ENCODE measurements around the gene LMNA. TPM values are rescaled to one million over a fixed set of nuclear protein-coding genes. Genes with fewer than 3 reads are reported as not detected.
A peak's percentile ranks its signal among the peaks of the same experiment; 100 is the strongest.

LMNA gene
- total and polyA plus RNA-seq, 2 donors (not counting 1 experiment from before 2014, with no cell fraction given) = 19.4 to 28.7 TPM

- Histone ChIP-seq H4K20me1 (ENCODE audit: control insufficient read depth, insufficient read depth, low read length, poor library complexity, severe bottlenecking) (no peaks in the 10 kb centered on the region), H3K4me1 (ENCODE audit: control insufficient read depth in 2 of 2, insufficient read depth in 2 of 2, low read length in 2 of 2) (peaks cover 11 to 21% of the 10 kb centered on the region in 2 donors), H3K79me2 (ENCODE audit: control insufficient read depth, insufficient read depth, low read length) (no peaks in the 10 kb centered on the region), H2AFZ (ENCODE audit: insufficient read depth, low read depth, low read length, poor library complexity, severe bottlenecking) (peak overlapping the region; percentile 90), H3K9me3 (ENCODE audit: control extremely low read depth in 1 of 3, control insufficient read depth in 2 of 3, insufficient read depth in 1 of 3, low read length in 2 of 3) (peaks cover 0 to 2% (median 0%) of the 10 kb centered on the region in 3 donors), H3K36me3 (replicated peaks in 1 of 2; ENCODE audit: control extremely low read depth in 1 of 2, control insufficient read depth in 1 of 2, extremely low read depth in 1 of 2, insufficient read depth in 2 of 2, low read length in 1 of 2) (no peaks in the 10 kb centered on the region), H3K4me2 (replicated peaks; ENCODE audit: low read depth, low read length, poor library complexity, severe bottlenecking) (peak overlapping the region; percentile 99), H3K27ac (ENCODE audit: low read length in 2 of 2) (no peak overlapping the region), H3K9ac (ENCODE audit: low read length) (peak overlapping the region; percentile 80), H3K27me3 (replicated peaks in 1 of 4; ENCODE audit: control extremely low read depth in 1 of 4, control insufficient read depth in 3 of 4, insufficient read depth in 4 of 4, low read length in 3 of 4) (peaks cover 0 to 47% (median 21%) of the 10 kb centered on the region in 4 experiments), H3K4me3 (ENCODE audit: control extremely low read depth in 1 of 5, extremely low read depth in 1 of 5, insufficient read depth in 1 of 5, low read depth in 2 of 5, low read length in 4 of 5) (peak overlapping the region in 4 of 5 experiments; percentile 74 to 87 (median 82))
- Mint-ChIP-seq H3K27me3 (peaks cover 12% of the 10 kb centered on the region), H3K4me1 (peaks cover 26% of the 10 kb centered on the region), H3K27ac (no peak overlapping the region), H3K9me3 (ENCODE audit: insufficient read depth) (no peaks in the 10 kb centered on the region), H3K4me3 (peak overlapping the region; percentile 91)
- DNase-seq (no peak), ATAC-seq (ENCODE audit: low read depth) (no peak)
- no CpG with 5 or more reads among the region's 10 CpGs for whole genome bisulfite sequencing (ENCODE audit: insufficient coverage)
- TF ChIP-seq CTCF (IDR thresholded peaks at IDR 0.05) (no peak), EZH2 (IDR thresholded peaks at IDR 0.05; ENCODE audit: borderline replicate concordance, insufficient read depth, low read depth, low read length, poor library complexity, severe bottlenecking) (no peak)
- intact Hi-C loops (cut with micrococcal nuclease) = loop anchor here (1.0 to 2.0 kb wide), 4 partner anchors 28 to 256 kb away; partner anchors contain the start of genes CCT3, LAMTOR2 and TSACC
- ChIA-PET POLR2A (interaction anchor here (0.7 kb wide), 1 partner anchor 16 kb away, joined by 3 read pairs; no protein-coding TSS in a partner anchor), CTCF (interaction anchor here (0.9 to 4.6 kb wide), 3 partner anchors 10 to 47 kb away, joined by 6 to 25 read pairs (median 8); no protein-coding TSS in a partner anchor)
Observed at GRCh38 chr1:156081917-156082308, 32.6 kb upstream of the LMNA start.
